SK-N-SH (cell line): ENCODE measurements around the gene TCF19. TPM values are rescaled to one million over a fixed set of nuclear protein-coding genes. Genes with fewer than 3 reads are reported as not detected.

Source experiments
- CTCF ChIA-PET: fragments of 300-600, 350-600 bp; formaldehyde crosslinking; extraction: SDS; loops from one replicate; lab custom pipeline; 2021; lab: Yijun Ruan, JAX
- POLR2A ChIA-PET: fragments of 350-600 bp; sonication (Branson Sonifier 250); formaldehyde crosslinking; extraction: SDS; loops from one replicate; lab custom pipeline; 2020; ENCODE audit warnings: antibody characterized with exemption, inconsistent platforms; lab: Yijun Ruan, JAX
- DNase-seq: peaks from one replicate; pipeline ENCODE4 v3.0.0; 2012
- H2AFZ ChIP-seq: fragments of 200-600 bp; sonication (generic); 2 replicates; pipeline ENCODE4 v1.8.1; 2016; ENCODE audit warnings: antibody characterized with exemption, mild to moderate bottlenecking, low read depth
- H3F3A ChIP-seq: fragments of 200-600 bp; sonication (generic); replicated peaks from 2 replicates; pipeline ENCODE3; 2016; ENCODE audit warnings: antibody characterized with exemption, mild to moderate bottlenecking; ENCODE audit not compliant: insufficient read depth
- H3K27ac ChIP-seq, 2 experiments: fragments of 200-500 bp in 1 of 2; fragments of 200-600 bp in 1 of 2; sonication (Bioruptor generic) in 1 of 2; sonication (generic), shearing (Covaris generic) in 1 of 2; 2 replicates each; pipeline versions ENCODE4 v1.5.1 to v1.6.1; 2014 to 2016; ENCODE audit warnings: low read depth in 2 of 2, inconsistent platforms in 1 of 2, low read length in 1 of 2, mild to moderate bottlenecking in 1 of 2, mixed read lengths in 1 of 2
- H3K27me3 ChIP-seq: fragments of 200-600 bp; sonication (generic), shearing (Covaris generic); 2 replicates; pipeline ENCODE4 v1.6.1; 2016; ENCODE audit warnings: mixed run types; ENCODE audit not compliant: insufficient read depth
- H3K36me3 ChIP-seq, 2 experiments: fragments of 200-500 bp in 1 of 2; fragments of 200-600 bp in 1 of 2; sonication (Bioruptor generic) in 1 of 2; sonication (generic) in 1 of 2; replicated peaks in 1 of 2; 2 replicates each; pipeline versions ENCODE3 to v1.5.1; 2014 to 2016; ENCODE audit warnings: low read length in 1 of 2, mild to moderate bottlenecking in 1 of 2; ENCODE audit not compliant: insufficient read depth in 2 of 2, control insufficient read depth in 1 of 2
- H3K4me1 ChIP-seq, 2 experiments: fragments of 200-500 bp in 1 of 2; fragments of 200-600 bp in 1 of 2; sonication (Bioruptor generic) in 1 of 2; sonication (generic), shearing (Covaris generic) in 1 of 2; 2 replicates each; pipeline versions ENCODE4 v1.5.1 to v1.6.1; 2014 to 2016; ENCODE audit warnings: low read depth in 1 of 2, low read length in 1 of 2, mixed run types in 1 of 2; ENCODE audit not compliant: insufficient read depth in 2 of 2, control insufficient read depth in 1 of 2
- H3K4me2 ChIP-seq: fragments of 200-600 bp; sonication (generic), shearing (Covaris generic); 2 replicates; pipeline ENCODE4 v1.6.1; 2017; ENCODE audit warnings: mixed run types
- H3K4me3 ChIP-seq, 2 experiments: fragments of 200-500 bp in 1 of 2; fragments of 200-600 bp in 1 of 2; sonication (Bioruptor generic) in 1 of 2; sonication (generic), shearing (Covaris generic) in 1 of 2; 2 replicates each; pipeline versions ENCODE4 v1.5.1 to v1.8.1; 2014 to 2016; ENCODE audit warnings: low read depth in 2 of 2, inconsistent platforms in 1 of 2, low read length in 1 of 2, mild to moderate bottlenecking in 1 of 2, mixed read lengths in 1 of 2, moderate library complexity in 1 of 2
- H3K79me2 ChIP-seq: fragments of 200-600 bp; sonication (generic); 2 replicates; pipeline ENCODE4 v1.8.1; 2017; ENCODE audit warnings: mild to moderate bottlenecking; ENCODE audit not compliant: insufficient read depth
- H3K9ac ChIP-seq: fragments of 200-600 bp; sonication (generic); 2 replicates; pipeline ENCODE4 v1.6.1; 2017; ENCODE audit warnings: mixed run types
- H3K9me2 ChIP-seq: fragments of 200-600 bp; sonication (generic); 2 replicates; pipeline ENCODE4 v1.6.1; 2017; ENCODE audit warnings: mixed run types
- H3K9me3 ChIP-seq: fragments of 200-600 bp; sonication (generic); 2 replicates; pipeline ENCODE4 v1.6.1; 2017; ENCODE audit warnings: mixed run types, mild to moderate bottlenecking, moderate library complexity
- H4K20me1 ChIP-seq: fragments of 200-600 bp; sonication (generic); 2 replicates; pipeline ENCODE4 v1.6.1; 2017; ENCODE audit warnings: mild to moderate bottlenecking, mixed run types; ENCODE audit not compliant: insufficient read depth
- CHD2 ChIP-seq: fragments of 150-350 bp; IDR thresholded peaks from 2 replicates; pipeline ENCODE4 v1.6.1; 2018; ENCODE audit warnings: low read length; ENCODE audit not compliant: partially characterized antibody
- CTCF ChIP-seq: fragments of 200-600 bp; sonication (generic); IDR thresholded peaks from 2 replicates; pipeline ENCODE4 v1.6.1; 2017; ENCODE audit warnings: antibody characterized with exemption, mild to moderate bottlenecking, moderate library complexity
- EZH2phosphoT487 ChIP-seq: fragments of 200-600 bp; sonication (generic); IDR thresholded peaks from 2 replicates; pipeline ENCODE4 v1.6.1; 2017; ENCODE audit warnings: low read depth, mixed run types, mild to moderate bottlenecking, antibody characterized with exemption, moderate library complexity, borderline replicate concordance
- GATA2 ChIP-seq: sonication (generic); formaldehyde crosslinking; IDR thresholded peaks from 2 replicates; pipeline ENCODE4 v1.5.0; 2020; ENCODE audit warnings: mild to moderate bottlenecking, missing genetic modification reagents
- IRF3 ChIP-seq: fragments of 150-350 bp; IDR thresholded peaks from 2 replicates; pipeline ENCODE4 v1.6.1; 2016; ENCODE audit warnings: mild to moderate bottlenecking, low read depth, low read length
- NRF1 ChIP-seq: IDR thresholded peaks from 2 replicates; pipeline ENCODE4 v1.6.1; 2012; ENCODE audit warnings: low read depth, mild to moderate bottlenecking, low read length
- POLR2AphosphoS5 ChIP-seq: IDR thresholded peaks from 2 replicates; pipeline ENCODE4 v1.6.1; 2012; ENCODE audit warnings: low read depth, low read length
- RCOR1 ChIP-seq: fragments of 150-350 bp; IDR thresholded peaks from 2 replicates; pipeline ENCODE4 v1.6.1; 2017; ENCODE audit warnings: antibody characterized with exemption, low read length
- REST ChIP-seq: IDR thresholded peaks from 2 replicates; pipeline ENCODE4 v1.6.1; 2012; ENCODE audit warnings: mild to moderate bottlenecking, low read depth, low read length, moderate library complexity
- TAF1 ChIP-seq: IDR thresholded peaks from 2 replicates; pipeline ENCODE4 v1.6.1; 2012; ENCODE audit warnings: low read depth, mild to moderate bottlenecking, low read length, moderate library complexity, borderline replicate concordance
- TEAD4 ChIP-seq: IDR thresholded peaks from 2 replicates; pipeline ENCODE4 v1.4.0; 2012; ENCODE audit warnings: mild to moderate bottlenecking, borderline replicate concordance; ENCODE audit not compliant: insufficient read depth
- USF1 ChIP-seq: IDR thresholded peaks from 2 replicates; pipeline ENCODE4 v1.4.0; 2012; ENCODE audit warnings: low read depth, borderline replicate concordance
- WGBS: methylation state at CpG from one replicate; pipeline ENCODE4 v1.1.6; 2017; ENCODE audit warnings: low lambda C conversion rate; 5-methylcytosine and 5-hydroxymethylcytosine counted together
- polyA plus RNA-seq, 3 experiments: library from polyadenylated mRNA; depleted of rRNA; stranded (reverse); fragments of >200 nt; gene quantifications; 2 replicates each; pipeline ENCODE4 v1.2.3, GENCODE V29; 2012

The TCF19 gene
- polyA plus RNA-seq, 1 of the 3 experiments (the other 2 are of a cell fraction): 9.3 TPM

GRCh38 chr6:31178143-31179041 is 20.0 kb downstream of the TCF19 start:
- 58% methylated on average over 8 of the region's 8 CpGs for WGBS
- DNase-seq: no peak
- POLR2A ChIA-PET: no interaction called here

More at GRCh38 chr6:31178143-31179041, 20.0 kb downstream of the TCF19 start:
- Histone ChIP-seq H3K9me2 (no peaks in the 10 kb centered on the region), H2AFZ (peak overlapping the region; percentile 63; the same call in 1 of the 2 replicates), H3F3A (no peaks in the 10 kb centered on the region), H3K27ac (no peak overlapping the region), H3K4me3 (no peak overlapping the region), H3K27me3 (no peaks in the 10 kb centered on the region), H3K4me2 (no peak overlapping the region), H3K9me3 (no peaks in the 10 kb centered on the region), H3K79me2 (no peaks in the 10 kb centered on the region), H3K9ac (no peak overlapping the region), H4K20me1 (no peaks in the 10 kb centered on the region), H3K36me3 (no peaks in the 10 kb centered on the region), H3K4me1 (no peaks in the 10 kb centered on the region)
- TF ChIP-seq EZH2phosphoT487 (no peak), CTCF (no peak), USF1 (no peak), IRF3 (no peak), CHD2 (no peak), GATA2 (CRISPR knock-in tag) (no peak), NRF1 (no peak), RCOR1 (no peak), REST (no peak), TAF1 (no peak), TEAD4 (no peak), POLR2AphosphoS5 (no peak)
- CTCF ChIA-PET: interaction anchor here (0.6 kb wide), 1 partner anchor 1165 kb away, joined by 3 read pairs; no protein-coding TSS in a partner anchor
